Effector memory CD8-positive, alpha-beta T cell (primary cell): Measurements from ENCODE around the gene KIAA0825.

Source experiments
- ATAC-seq: fragments of 150-1000 bp; cut with Tn5 transposase; replicated peaks from 2 replicates; pipeline ENCODE4 v1.10.0; 2021; ENCODE audit warnings: mild to moderate bottlenecking, moderate library complexity
- DNase-seq, 3 experiments: peaks; one replicate each; pipeline ENCODE4 v3.0.0; 2021
- H3K27ac Mint-ChIP-seq, 2 donors: one replicate each; pipeline ENCODE4 v1.8.0; 2022; ENCODE audit warnings: mild to moderate bottlenecking in 2 of 2, mixed read lengths in 2 of 2, moderate library complexity in 2 of 2
- H3K27me3 Mint-ChIP-seq, 2 donors: one replicate each; pipeline ENCODE4 v1.8.0; 2022; ENCODE audit warnings: mixed read lengths in 2 of 2
- H3K36me3 Mint-ChIP-seq: one replicate; pipeline ENCODE4 v1.8.0; 2022; ENCODE audit warnings: mild to moderate bottlenecking, moderate library complexity, mixed read lengths; ENCODE audit not compliant: insufficient read depth
- H3K4me1 Mint-ChIP-seq, 2 donors: one replicate each; pipeline ENCODE4 v1.8.0; 2022; ENCODE audit warnings: low read depth in 2 of 2, mixed read lengths in 2 of 2
- H3K4me3 Mint-ChIP-seq, 2 donors: one replicate each; pipeline ENCODE4 v1.8.0; 2022; ENCODE audit warnings: mild to moderate bottlenecking in 2 of 2, mixed read lengths in 2 of 2, moderate library complexity in 2 of 2
- H3K9me3 Mint-ChIP-seq, 2 donors: one replicate each; pipeline ENCODE4 v1.8.0; 2022; ENCODE audit warnings: mixed read lengths in 2 of 2

The KIAA0825 gene

DNA sequence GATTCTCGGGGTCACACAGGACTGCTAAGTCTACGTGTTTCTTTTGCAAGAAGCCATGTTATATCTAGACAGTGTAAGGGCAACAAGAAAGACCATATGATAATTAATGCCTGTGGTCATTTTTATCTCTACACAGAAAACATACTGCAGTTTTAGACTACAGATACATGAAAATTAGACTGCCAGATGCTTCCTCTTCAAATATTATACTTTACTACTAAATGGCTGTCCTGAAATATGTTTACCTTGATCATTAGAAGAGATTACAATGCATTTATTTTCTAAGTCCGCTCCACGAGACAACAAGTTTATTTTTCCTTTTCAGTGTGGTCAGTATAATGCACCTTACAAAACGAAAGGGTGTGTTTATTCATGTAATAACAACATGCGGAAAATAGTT, 147.6 kb downstream of the KIAA0825 start:
- no peak overlapping the region for H3K27ac Mint-ChIP-seq
- H3K27me3 Mint-ChIP-seq: no peaks in the 10 kb centered on the region
- no peaks in the 10 kb centered on the region for H3K9me3 Mint-ChIP-seq
- DNase-seq: no peak
- no peak overlapping the region for H3K4me3 Mint-ChIP-seq
- no peaks in the 10 kb centered on the region for H3K36me3 Mint-ChIP-seq
- no peaks in the 10 kb centered on the region for H3K4me1 Mint-ChIP-seq
- ATAC-seq: no peak

DNA sequence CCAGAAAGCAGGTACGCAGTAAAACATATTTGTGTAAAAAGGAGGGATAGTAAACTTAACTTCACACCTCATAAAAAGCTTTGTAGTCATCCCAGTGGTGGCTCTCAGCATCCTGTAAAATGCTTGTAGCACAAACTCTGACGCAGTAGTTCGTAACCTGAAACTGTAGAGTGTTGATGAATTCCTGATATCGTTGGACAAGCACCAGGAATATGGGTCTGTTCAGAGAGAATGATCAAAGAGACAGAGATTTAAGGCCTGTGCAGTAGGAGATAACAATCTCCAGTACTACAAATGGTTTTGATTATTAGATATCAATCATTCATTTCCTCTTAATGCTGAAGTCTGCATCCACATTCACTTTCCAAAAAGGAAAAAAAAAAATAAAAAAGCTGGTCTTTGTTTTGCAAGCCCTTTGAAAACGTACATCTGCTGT, 148.5 kb downstream of the KIAA0825 start:
- no peaks in the 10 kb centered on the region for H3K36me3 Mint-ChIP-seq
- no peaks in the 10 kb centered on the region for H3K27me3 Mint-ChIP-seq
- H3K4me1 Mint-ChIP-seq: no peaks in the 10 kb centered on the region

DNA sequence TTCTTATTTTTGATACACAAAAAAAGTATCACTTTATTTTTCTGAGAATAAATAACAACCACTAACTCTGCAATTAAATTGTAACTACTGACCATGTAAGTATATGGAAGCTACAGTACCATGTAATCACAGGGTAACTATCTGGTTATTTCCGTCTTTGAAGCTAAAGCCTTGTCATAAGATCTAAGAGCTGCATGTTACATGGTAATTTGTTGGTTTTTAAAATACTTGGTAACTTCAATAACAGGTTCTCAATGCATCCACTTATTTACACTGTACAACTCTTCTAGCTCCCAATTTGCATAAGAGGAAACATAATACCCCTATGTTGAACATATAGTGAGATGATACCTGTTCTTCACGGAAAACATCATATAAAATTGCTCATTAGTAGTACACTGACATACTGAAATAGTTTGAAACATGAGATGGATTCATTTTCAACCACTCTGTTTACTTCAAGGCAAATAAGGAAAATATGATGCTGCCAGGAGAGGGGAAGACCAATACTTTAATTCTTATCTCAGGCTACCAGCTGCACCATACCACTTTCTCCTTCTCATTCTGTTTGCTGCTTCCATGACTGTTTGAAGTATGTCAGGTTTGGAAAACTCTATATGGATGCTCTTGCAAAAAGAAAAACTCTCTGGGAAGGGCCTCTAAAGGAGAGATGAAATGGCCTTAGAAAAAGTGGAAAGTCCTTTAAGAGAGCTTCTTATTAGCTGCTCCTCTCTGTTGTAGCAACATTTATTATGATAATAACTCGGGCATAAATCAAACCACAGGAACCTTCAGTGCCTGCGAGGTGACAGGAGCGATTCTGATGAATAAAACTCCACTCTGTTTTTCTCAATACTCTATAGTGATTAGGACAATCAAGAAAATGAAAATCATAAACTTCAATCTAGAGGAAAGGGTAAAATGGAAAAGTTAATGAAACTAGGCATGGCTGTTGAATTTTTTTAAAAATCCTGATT, 150.2 kb downstream of the KIAA0825 start:
- Mint-ChIP-seq H3K9me3 (no peaks in the 10 kb centered on the region), H3K4me1 (no peaks in the 10 kb centered on the region), H3K27ac (peak overlapping the region in 1 of 2 donors; percentile 62), H3K27me3 (no peaks in the 10 kb centered on the region), H3K36me3 (no peaks in the 10 kb centered on the region), H3K4me3 (no peak overlapping the region)
- DNase-seq: no peak
- no peak for ATAC-seq

More for the DNA sequence above, 148.5 kb downstream of the KIAA0825 start:
- no peak overlapping the region for H3K27ac Mint-ChIP-seq
- DNase-seq (no peak), ATAC-seq (no peak)
- H3K4me3 Mint-ChIP-seq: no peak overlapping the region
- H3K9me3 Mint-ChIP-seq: no peaks in the 10 kb centered on the region

GRCh38 chr5:94467346-94467953, 151.0 kb downstream of the KIAA0825 start:
- Mint-ChIP-seq H3K9me3 (no peaks in the 10 kb centered on the region), H3K4me1 (no peaks in the 10 kb centered on the region), H3K27me3 (no peaks in the 10 kb centered on the region), H3K27ac (peak overlapping the region in 1 of 2 donors; percentile 62), H3K36me3 (no peaks in the 10 kb centered on the region), H3K4me3 (no peak overlapping the region)
- ATAC-seq (no peak), DNase-seq (no peak)

DNA sequence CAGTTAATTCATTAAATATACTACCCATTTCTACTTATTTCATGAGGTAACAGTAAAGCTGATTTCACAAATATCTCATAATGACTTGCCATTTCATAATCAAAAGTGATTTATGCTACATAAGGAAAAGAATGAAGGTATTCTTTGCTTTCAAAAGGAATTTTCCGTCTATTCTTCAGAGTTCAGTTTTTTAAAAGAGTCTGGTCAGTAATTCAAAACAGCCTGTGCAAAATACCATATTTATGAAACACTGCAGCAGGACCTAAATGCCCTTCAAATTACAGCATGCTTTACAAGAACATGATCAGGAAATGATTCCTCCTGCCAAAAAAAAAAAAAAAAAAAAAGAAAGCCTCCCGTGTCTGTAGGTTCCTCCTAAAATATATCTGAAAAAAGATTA, 154.7 kb downstream of the KIAA0825 start:
- no peaks in the 10 kb centered on the region for H3K4me1 Mint-ChIP-seq
- DNase-seq (no peak), ATAC-seq (no peak)
- H3K9me3 Mint-ChIP-seq: no peaks in the 10 kb centered on the region
- no peaks in the 10 kb centered on the region for H3K36me3 Mint-ChIP-seq
- no peak overlapping the region for H3K4me3 Mint-ChIP-seq
- no peaks in the 10 kb centered on the region for H3K27me3 Mint-ChIP-seq
- no peak overlapping the region for H3K27ac Mint-ChIP-seq

- Mint-ChIP-seq H3K36me3 (no peaks in the 10 kb centered on the region), H3K9me3 (no peaks in the 10 kb centered on the region), H3K4me1 (no peaks in the 10 kb centered on the region), H3K27me3 (no peaks in the 10 kb centered on the region), H3K4me3 (no peak overlapping the region), H3K27ac (no peak overlapping the region)
- DNase-seq: no peak
- ATAC-seq: no peak
Measured at GRCh38 chr5:94461131-94461530, 157.3 kb downstream of the KIAA0825 start.

- ATAC-seq (no peak), DNase-seq (no peak)
- Mint-ChIP-seq H3K4me3 (no peak overlapping the region), H3K36me3 (no peaks in the 10 kb centered on the region), H3K27me3 (no peaks in the 10 kb centered on the region), H3K27ac (no peak overlapping the region), H3K9me3 (no peaks in the 10 kb centered on the region), H3K4me1 (no peaks in the 10 kb centered on the region)
Measured at GRCh38 chr5:94459915-94460314, 158.5 kb downstream of the KIAA0825 start.

DNA sequence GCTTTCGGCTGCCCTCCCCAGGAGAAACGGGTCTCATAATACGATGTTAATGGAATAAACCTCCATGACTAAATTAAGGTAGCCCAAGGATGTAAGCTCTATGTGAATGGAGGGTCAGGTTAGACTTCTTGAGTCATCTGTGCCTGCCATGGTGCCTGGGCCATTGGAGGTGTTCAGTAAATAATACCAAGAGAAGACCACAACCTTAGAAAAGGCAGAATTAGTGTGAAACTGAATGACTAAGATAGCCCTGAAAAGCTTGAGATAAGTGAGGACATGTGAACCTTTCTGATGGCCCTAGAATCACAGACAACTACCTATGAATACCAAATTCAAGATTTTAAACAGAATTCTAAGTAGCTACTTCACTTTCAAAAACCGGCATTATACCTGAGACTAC, 160.6 kb downstream of the KIAA0825 start:
- Mint-ChIP-seq H3K9me3 (no peaks in the 10 kb centered on the region), H3K4me1 (no peaks in the 10 kb centered on the region), H3K36me3 (no peaks in the 10 kb centered on the region), H3K4me3 (no peak overlapping the region), H3K27ac (no peak overlapping the region), H3K27me3 (no peaks in the 10 kb centered on the region)
- DNase-seq (no peak), ATAC-seq (no peak)

- H3K36me3 Mint-ChIP-seq: no peaks in the 10 kb centered on the region
- H3K9me3 Mint-ChIP-seq: no peaks in the 10 kb centered on the region
- no peaks in the 10 kb centered on the region for H3K4me1 Mint-ChIP-seq
- no peak overlapping the region for H3K4me3 Mint-ChIP-seq
- H3K27me3 Mint-ChIP-seq: no peaks in the 10 kb centered on the region
- ATAC-seq (no peak), DNase-seq (no peak)
- H3K27ac Mint-ChIP-seq: no peak overlapping the region
Measured at GRCh38 chr5:94445726-94446125, 172.7 kb downstream of the KIAA0825 start.

DNA sequence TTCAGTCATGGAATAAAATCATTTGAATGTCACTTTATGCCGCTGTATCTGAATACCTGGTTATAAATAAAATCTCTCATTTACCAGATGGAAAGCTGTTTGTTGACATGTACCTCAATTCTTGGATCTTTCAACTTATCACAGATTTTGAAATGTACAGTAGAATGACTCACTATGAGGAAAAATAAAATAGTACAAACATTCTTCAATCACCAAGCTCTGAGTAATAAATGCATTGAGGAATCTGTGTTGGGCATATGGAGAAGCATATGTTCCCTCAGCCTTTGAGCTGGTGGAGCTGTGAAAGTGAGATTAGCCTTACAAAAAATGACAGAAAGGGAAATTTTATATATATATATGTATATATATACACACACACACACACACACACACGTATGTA, 175.4 kb downstream of the KIAA0825 start:
- Mint-ChIP-seq H3K36me3 (no peaks in the 10 kb centered on the region), H3K27ac (no peak overlapping the region), H3K4me1 (no peaks in the 10 kb centered on the region), H3K4me3 (no peak overlapping the region), H3K9me3 (no peaks in the 10 kb centered on the region), H3K27me3 (no peaks in the 10 kb centered on the region)
- DNase-seq (no peak), ATAC-seq (no peak)

- Mint-ChIP-seq H3K4me3 (no peak overlapping the region), H3K4me1 (no peaks in the 10 kb centered on the region), H3K27me3 (no peaks in the 10 kb centered on the region), H3K36me3 (no peaks in the 10 kb centered on the region), H3K27ac (no peak overlapping the region), H3K9me3 (no peaks in the 10 kb centered on the region)
- ATAC-seq: no peak
- no peak for DNase-seq
Measured at GRCh38 chr5:94442076-94442475, 176.3 kb downstream of the KIAA0825 start.

- Mint-ChIP-seq H3K9me3 (no peaks in the 10 kb centered on the region), H3K27me3 (no peaks in the 10 kb centered on the region), H3K4me1 (no peaks in the 10 kb centered on the region), H3K4me3 (no peak overlapping the region), H3K27ac (no peak overlapping the region), H3K36me3 (no peaks in the 10 kb centered on the region)
- DNase-seq: no peak
- no peak for ATAC-seq
Measured at GRCh38 chr5:94440015-94440414, 178.4 kb downstream of the KIAA0825 start.

DNA sequence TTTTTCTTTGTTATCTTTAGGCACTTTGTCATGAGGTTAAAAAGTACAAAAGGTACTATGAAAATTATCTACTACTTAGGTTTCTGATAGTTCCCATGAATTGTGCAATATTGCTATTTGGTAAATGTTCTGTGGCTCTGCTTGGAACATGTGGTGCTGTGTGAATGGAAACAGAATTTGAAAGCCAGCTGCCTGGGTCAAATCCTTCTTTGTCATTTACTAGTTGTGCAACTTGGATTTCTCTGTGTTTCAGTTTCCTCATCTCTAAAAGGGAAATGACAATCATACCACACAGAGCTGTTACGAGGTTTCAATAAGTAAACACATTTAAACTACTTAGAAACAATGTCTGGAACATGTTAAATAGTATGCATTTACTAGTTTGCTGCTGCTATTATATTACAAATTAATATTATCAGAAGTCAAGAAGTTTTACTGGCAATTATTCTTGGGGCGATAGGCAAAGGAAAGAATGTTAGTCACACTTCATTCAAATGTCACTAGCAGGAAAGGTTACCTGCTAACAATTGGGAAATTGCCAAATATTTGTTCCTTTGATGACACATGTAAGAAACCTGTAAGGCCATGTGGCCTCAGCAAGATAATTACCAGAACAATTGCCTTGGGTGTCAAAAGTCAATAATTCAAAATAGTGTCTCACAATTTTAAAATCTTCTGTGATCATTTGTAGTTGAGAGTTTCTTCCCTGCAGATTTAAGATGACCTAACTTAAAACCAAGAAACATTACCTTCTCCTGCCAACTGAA, 184.8 kb downstream of the KIAA0825 start:
- Mint-ChIP-seq H3K36me3 (no peaks in the 10 kb centered on the region), H3K4me3 (no peak overlapping the region), H3K9me3 (peaks cover 3 to 7% of the 10 kb centered on the region in 2 donors), H3K4me1 (no peaks in the 10 kb centered on the region), H3K27me3 (no peaks in the 10 kb centered on the region), H3K27ac (no peak overlapping the region)
- no peak for ATAC-seq
- DNase-seq: no peak
